PFSK-1 (cell line): ENCODE measurements around the gene SLC2A4RG.
A peak's percentile ranks its signal among the peaks of the same experiment; 100 is the strongest.

Experiments
- POLR2AphosphoS5 ChIP-seq: IDR thresholded peaks from 2 replicates; pipeline ENCODE4 v1.6.1; 2012; ENCODE audit warnings: low read depth, mild to moderate bottlenecking, control low read depth, low read length, moderate library complexity
- REST ChIP-seq, 2 experiments: IDR thresholded peaks; 2 replicates each; pipeline versions ENCODE4 v1.6.1 to v1.8.0; 2011 to 2012; ENCODE audit warnings: low read depth in 2 of 2, low read length in 2 of 2, control low read depth in 1 of 2, inconsistent platforms in 1 of 2, mild to moderate bottlenecking in 1 of 2, moderate library complexity in 1 of 2; ENCODE audit not compliant: insufficient read depth in 1 of 2

GRCh38 chr20:63696306-63696627 lies 43.3 kb upstream of the SLC2A4RG start:
- TF ChIP-seq REST (IDR thresholded peaks at IDR 0.05; ENCODE audit: insufficient read depth in 1 of 2, low read depth in 2 of 2, low read length in 2 of 2) (0 out of 4 replicates have a peak, but pooled peaks have one; percentile 11 to 45), POLR2AphosphoS5 (no peak)
